Left ventricle myocardium inferior (tissue), 1 donor: Measurements from ENCODE around the gene TAGAP. TPM values are rescaled to one million over a fixed set of nuclear protein-coding genes. Genes with fewer than 3 reads are reported as not detected.

Source experiments
- DNase-seq: peaks from one replicate; pipeline ENCODE4 v3.0.0-alpha.2; 2020
- H3K27ac ChIP-seq: fragments of 200-600 bp; replicated peaks from 2 replicates; pipeline ENCODE4 v1.8.0; 2021
- H3K27me3 ChIP-seq: fragments of 200-600 bp; 2 replicates; pipeline ENCODE4 v1.8.0; 2021; ENCODE audit warnings: low read depth
- H3K36me3 ChIP-seq: fragments of 200-600 bp; 2 replicates; pipeline ENCODE4 v1.8.0; 2021
- H3K4me1 ChIP-seq: fragments of 200-600 bp; 2 replicates; pipeline ENCODE4 v1.8.0; 2021
- H3K4me3 ChIP-seq: fragments of 200-600 bp; 2 replicates; pipeline ENCODE4 v1.8.0; 2021; ENCODE audit warnings: mild to moderate bottlenecking, moderate library complexity
- H3K9me3 ChIP-seq: fragments of 200-600 bp; replicated peaks from 2 replicates; pipeline ENCODE4 v1.8.0; 2021
- CTCF ChIP-seq: fragments of 200-600 bp; IDR thresholded peaks from 2 replicates; pipeline ENCODE4 v1.8.0; 2021; ENCODE audit warnings: antibody characterized with exemption, mild to moderate bottlenecking, borderline replicate concordance
- intact Hi-C: fragments of 100-400 bp; cut with micrococcal nuclease; formaldehyde crosslinking; loops from one replicate; pipeline ENCODE4 v1.11.0; 2022
- total RNA-seq: library from RNA; stranded (reverse); fragmentation: NEBNext Ultra II Directional; extraction: Animal tissue kit (Norgen Biotek cat#: 25700); gene quantifications from one replicate; pipeline ENCODE4 v1.2.1, GENCODE V29; 2021
- donor health status: DM: no; HTN: yes; CAD: no; lungs with severe emphysema.

Gene TAGAP
- total RNA-seq, 1 donor from 2014 or later: 1.2 TPM

- H3K27me3 ChIP-seq: peaks cover 72% of the 10 kb centered on the region
- no peaks in the 10 kb centered on the region for H3K4me1 ChIP-seq
- no peaks in the 10 kb centered on the region for H3K9me3 ChIP-seq
- no peak for TF ChIP-seq CTCF
- intact Hi-C loops: no loop called here
- no peaks in the 10 kb centered on the region for H3K36me3 ChIP-seq
- no peak overlapping the region for H3K4me3 ChIP-seq
- no peak overlapping the region for H3K27ac ChIP-seq
- no peak for DNase-seq
Observed at GRCh38 chr6:159059885-159060506, 15.2 kb upstream of the TAGAP start.

- intact Hi-C loops: no loop called here
- peaks cover 76% of the 10 kb centered on the region for H3K27me3 ChIP-seq
- no peak overlapping the region for H3K4me3 ChIP-seq
- H3K36me3 ChIP-seq: no peaks in the 10 kb centered on the region
- no peaks in the 10 kb centered on the region for H3K4me1 ChIP-seq
- DNase-seq: no peak
- no peaks in the 10 kb centered on the region for H3K9me3 ChIP-seq
- no peak for TF ChIP-seq CTCF
- H3K27ac ChIP-seq: no peak overlapping the region
Observed at GRCh38 chr6:159059141-159059540, 14.3 kb upstream of the TAGAP start.

DNA sequence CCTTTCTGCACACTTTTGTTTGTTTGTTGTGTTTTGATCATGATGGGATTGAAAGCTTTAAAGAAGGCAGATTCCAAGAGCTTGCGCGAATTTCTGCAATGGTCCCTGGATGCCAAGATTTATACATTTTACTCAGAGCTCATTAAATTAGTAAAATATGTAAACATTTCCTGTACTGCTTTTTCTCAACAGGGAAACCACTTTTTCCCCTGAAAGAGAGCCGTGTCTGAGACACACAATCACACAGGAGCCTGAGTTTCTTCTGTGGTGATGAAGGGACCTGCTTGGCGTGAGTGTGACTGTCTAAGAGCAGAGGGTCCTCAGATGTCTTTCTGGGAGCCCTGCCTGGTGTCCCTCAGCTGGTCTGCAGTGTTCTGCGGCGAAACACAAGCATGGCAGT is 12.1 kb upstream of the TAGAP start:
- Histone ChIP-seq H3K27me3 (peaks cover 64% of the 10 kb centered on the region), H3K27ac (no peak overlapping the region), H3K9me3 (no peaks in the 10 kb centered on the region), H3K4me1 (no peaks in the 10 kb centered on the region), H3K4me3 (no peak overlapping the region), H3K36me3 (no peaks in the 10 kb centered on the region)
- DNase-seq: no peak
- intact Hi-C loops: no loop called here
- no peak for TF ChIP-seq CTCF

- H3K27ac ChIP-seq: no peak overlapping the region
- intact Hi-C loops: no loop called here
Observed at GRCh38 chr6:159056432-159056831, 11.6 kb upstream of the TAGAP start.

GRCh38 chr6:159056003-159056402 is 11.2 kb upstream of the TAGAP start:
- no peak for DNase-seq
- Histone ChIP-seq H3K27me3 (peaks cover 60% of the 10 kb centered on the region), H3K4me3 (no peak overlapping the region), H3K27ac (no peak overlapping the region), H3K9me3 (no peaks in the 10 kb centered on the region), H3K4me1 (no peaks in the 10 kb centered on the region), H3K36me3 (no peaks in the 10 kb centered on the region)
- intact Hi-C loops: no loop called here
- TF ChIP-seq CTCF: no peak

More at GRCh38 chr6:159056432-159056831, 11.6 kb upstream of the TAGAP start:
- H3K4me1 ChIP-seq: no peaks in the 10 kb centered on the region
- no peaks in the 10 kb centered on the region for H3K36me3 ChIP-seq
- H3K4me3 ChIP-seq: no peak overlapping the region
- peaks cover 64% of the 10 kb centered on the region for H3K27me3 ChIP-seq
- no peak for TF ChIP-seq CTCF
- H3K9me3 ChIP-seq: no peaks in the 10 kb centered on the region
- no peak for DNase-seq
